SH-SY5Y (cell line): ENCODE results near the gene CHORDC1.

ENCODE experiments used
- GATA2 ChIP-seq: IDR thresholded peaks from 2 replicates; pipeline ENCODE4 v1.6.1; 2011; ENCODE audit warnings: mild to moderate bottlenecking, low read depth, low read length
- GATA3 ChIP-seq: IDR thresholded peaks from 2 replicates; pipeline ENCODE4 v1.6.1; 2011; ENCODE audit warnings: low read depth, mild to moderate bottlenecking, low read length, moderate library complexity

DNA sequence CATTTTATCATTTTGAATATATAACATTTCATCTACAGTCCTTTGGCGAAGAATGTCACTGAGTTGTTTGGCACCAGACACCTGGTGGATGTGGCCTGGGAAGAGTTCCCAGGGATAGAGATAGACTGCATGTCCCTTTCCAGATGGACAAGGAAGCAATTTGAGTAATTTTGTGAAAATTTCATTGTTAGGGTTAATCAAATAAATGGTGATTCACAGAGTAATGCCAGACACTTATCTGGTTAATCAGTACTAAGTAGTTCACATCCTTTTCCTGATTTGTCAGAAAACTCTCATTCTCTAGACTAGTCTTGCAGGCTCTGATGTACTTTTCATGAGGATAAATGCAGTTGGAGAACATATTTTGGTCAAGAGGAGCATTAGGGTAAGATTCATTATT, 46.8 kb downstream of the CHORDC1 start:
- TF ChIP-seq GATA2 (no peak), GATA3 (no peak)
